Measurements from ENCODE around the gene MSH5.

The MSH5 gene

GRCh38 chr6:31764198-31764597, 24.4 kb downstream of the MSH5 start:
- DNase-seq (ENCODE audit: low read depth) = no peak
- TF ChIP-seq CTCF (IDR thresholded peaks at IDR 0.05; ENCODE audit: low read depth, low read length, missing control alignments) = no peak
- H3K4me3 ChIP-seq (ENCODE audit: low read depth, low read length) = no peak overlapping the region

DNA sequence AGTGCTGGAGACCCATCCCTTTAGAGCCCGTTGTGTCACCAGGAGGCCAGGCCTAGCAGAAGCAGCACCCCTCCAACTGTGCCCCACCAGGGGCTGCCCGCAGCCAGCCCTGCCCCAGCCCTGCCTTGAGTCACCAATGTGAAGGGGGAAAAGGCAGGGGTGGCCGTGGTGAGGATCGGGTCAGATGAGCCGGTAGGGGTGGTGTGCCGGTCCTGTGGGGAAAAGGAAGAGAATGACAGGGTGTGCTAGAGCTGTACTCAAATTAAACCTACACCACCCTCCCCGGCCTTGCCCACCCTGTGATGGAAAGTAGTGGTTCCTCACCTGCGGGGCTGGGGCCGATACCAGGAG, 25.7 kb downstream of the MSH5 start:
- DNase-seq (ENCODE audit: low read depth) = no peak
- no peak for TF ChIP-seq CTCF (IDR thresholded peaks at IDR 0.05; ENCODE audit: low read depth, low read length, missing control alignments)

GRCh38 chr6:31765910-31766794, 26.3 kb downstream of the MSH5 start:
- DNase-seq (ENCODE audit: low read depth) = no peak
- TF ChIP-seq CTCF (IDR thresholded peaks at IDR 0.05; ENCODE audit: low read depth, low read length, missing control alignments) = no peak
- no peak overlapping the region for H3K4me3 ChIP-seq (ENCODE audit: low read depth, low read length)

More for the DNA sequence above, 25.7 kb downstream of the MSH5 start:
- H3K4me3 ChIP-seq (ENCODE audit: low read depth, low read length) = no peak overlapping the region

- no peak for DNase-seq (ENCODE audit: low read depth)
- TF ChIP-seq CTCF (IDR thresholded peaks at IDR 0.05; ENCODE audit: low read depth, low read length, missing control alignments) = no peak
- no peak overlapping the region for H3K4me3 ChIP-seq (ENCODE audit: low read depth, low read length)
Measured at GRCh38 chr6:31767096-31767645, 27.4 kb downstream of the MSH5 start.

DNA sequence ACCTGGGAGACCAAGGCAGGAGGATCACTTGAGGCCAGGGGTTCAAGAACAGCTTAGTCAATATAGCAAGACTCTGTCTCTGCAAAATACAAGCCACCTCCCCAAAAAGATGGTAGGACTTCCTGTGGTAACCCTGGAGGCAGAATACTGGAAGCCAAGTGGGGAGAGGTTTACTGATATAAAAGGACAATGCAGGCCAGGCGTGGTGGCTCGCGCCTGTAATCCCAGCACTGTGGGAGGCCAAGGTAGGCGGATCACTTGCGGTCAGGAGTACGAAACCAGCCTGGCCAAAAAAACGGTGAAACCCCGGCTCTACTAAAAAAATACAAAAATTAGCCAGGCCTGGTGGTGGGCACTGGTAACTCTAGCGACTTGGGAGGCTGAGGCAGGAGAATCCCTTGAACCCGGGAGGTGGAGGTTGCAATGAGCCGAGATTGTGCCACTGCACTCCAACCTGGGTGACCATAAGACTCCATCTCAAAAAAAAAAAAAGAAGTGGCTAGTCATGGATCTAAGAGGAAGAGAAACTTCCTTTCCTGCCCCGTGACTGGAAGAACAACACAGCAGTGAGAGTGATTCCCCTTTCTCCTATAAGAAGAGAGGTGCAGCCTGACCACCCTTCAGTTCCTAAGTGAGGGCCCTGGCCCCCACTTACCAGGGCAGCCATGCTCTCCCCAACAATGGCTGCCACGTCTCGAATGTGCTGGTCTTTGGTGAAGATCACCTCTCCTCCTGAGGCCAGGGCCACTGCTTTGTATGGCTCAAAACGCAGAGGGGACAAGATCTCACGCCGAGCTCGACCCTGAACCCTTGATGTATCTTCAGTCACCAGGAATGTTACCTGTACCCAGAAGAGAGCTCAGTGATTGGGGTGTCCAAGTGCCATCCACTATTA, 28.8 kb downstream of the MSH5 start:
- no peak for DNase-seq (ENCODE audit: low read depth)
- no peak overlapping the region for H3K4me3 ChIP-seq (ENCODE audit: low read depth, low read length)
- no peak for TF ChIP-seq CTCF (IDR thresholded peaks at IDR 0.05; ENCODE audit: low read depth, low read length, missing control alignments)

DNA sequence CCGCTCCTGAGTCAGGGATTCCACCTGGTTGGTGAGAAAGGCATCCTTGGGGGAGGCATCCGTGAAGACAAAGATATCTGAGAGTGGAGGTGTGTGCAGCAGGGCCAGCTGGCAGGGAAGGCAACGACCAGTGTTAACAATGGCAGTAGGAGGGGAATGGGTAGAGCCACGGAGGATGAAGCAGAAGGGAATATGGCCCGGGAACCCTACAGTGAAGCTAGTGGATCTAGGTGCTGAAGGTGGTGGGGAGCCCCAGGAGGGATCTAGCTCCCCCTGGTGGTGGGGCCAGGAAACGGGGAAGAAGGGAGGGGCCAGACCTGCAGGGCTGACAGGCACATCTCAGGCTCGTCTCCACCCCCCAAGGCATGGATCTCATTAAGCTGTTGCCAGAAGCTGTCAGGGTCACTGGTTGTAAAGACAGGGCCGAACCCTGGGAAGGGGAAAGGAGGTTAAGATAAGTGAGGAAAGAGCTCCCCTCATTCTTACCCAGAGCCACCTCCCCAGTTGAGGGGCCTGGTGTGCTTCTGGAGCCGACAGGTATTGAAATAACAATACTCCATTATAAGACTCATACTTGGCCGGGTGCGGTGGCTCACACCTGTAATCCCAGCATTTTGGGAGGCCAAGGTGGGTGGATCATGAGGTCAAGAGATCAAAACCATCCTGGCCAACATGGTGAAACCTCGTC, 30.0 kb downstream of the MSH5 start:
- TF ChIP-seq CTCF (IDR thresholded peaks at IDR 0.05; ENCODE audit: low read depth, low read length, missing control alignments) = peak; percentile 94
- H3K4me3 ChIP-seq (ENCODE audit: low read depth, low read length) = no peak overlapping the region
- no peak for DNase-seq (ENCODE audit: low read depth)
